Vagina (tissue), 2 donors: ENCODE results near the gene RPTOR.

Experiments used
- POLR2A ChIP-seq, 2 donors: fragments of 450-650 bp; IDR thresholded peaks; one replicate each; pipeline ENCODE4 v1.6.1; 2017; ENCODE audit warnings: antibody characterized with exemption in 2 of 2, mild to moderate bottlenecking in 2 of 2, moderate library complexity in 2 of 2
- TF ChIP-seq, protein P1 (sequence below), 3 experiments: fragments of 450-650 bp in 2 of 3; fragments of 200-600 bp in 1 of 3; sonication (generic) in 1 of 3; IDR thresholded peaks; one replicate each; pipeline ENCODE4 v1.5.1; 2017 to 2019; ENCODE audit warnings: antibody characterized with exemption in 3 of 3, mild to moderate bottlenecking in 2 of 3, moderate library complexity in 2 of 3

- TF ChIP-seq, protein P1, sequence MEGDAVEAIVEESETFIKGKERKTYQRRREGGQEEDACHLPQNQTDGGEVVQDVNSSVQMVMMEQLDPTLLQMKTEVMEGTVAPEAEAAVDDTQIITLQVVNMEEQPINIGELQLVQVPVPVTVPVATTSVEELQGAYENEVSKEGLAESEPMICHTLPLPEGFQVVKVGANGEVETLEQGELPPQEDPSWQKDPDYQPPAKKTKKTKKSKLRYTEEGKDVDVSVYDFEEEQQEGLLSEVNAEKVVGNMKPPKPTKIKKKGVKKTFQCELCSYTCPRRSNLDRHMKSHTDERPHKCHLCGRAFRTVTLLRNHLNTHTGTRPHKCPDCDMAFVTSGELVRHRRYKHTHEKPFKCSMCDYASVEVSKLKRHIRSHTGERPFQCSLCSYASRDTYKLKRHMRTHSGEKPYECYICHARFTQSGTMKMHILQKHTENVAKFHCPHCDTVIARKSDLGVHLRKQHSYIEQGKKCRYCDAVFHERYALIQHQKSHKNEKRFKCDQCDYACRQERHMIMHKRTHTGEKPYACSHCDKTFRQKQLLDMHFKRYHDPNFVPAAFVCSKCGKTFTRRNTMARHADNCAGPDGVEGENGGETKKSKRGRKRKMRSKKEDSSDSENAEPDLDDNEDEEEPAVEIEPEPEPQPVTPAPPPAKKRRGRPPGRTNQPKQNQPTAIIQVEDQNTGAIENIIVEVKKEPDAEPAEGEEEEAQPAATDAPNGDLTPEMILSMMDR (IDR thresholded peaks at IDR 0.05): no peak
- no peak for TF ChIP-seq POLR2A (IDR thresholded peaks at IDR 0.05)
These were observed 369.5 kb downstream of the RPTOR start for GRCh38 chr17:80913928-80914821.
